NCI-H128 (cell line): ENCODE data around the gene DHCR24.
A peak's percentile ranks its signal among the peaks of the same experiment; 100 is the strongest.

Experiments
- DNase-seq: peaks from one replicate; lab custom pipeline; 2025; ENCODE audit not compliant: unreplicated experiment; lab: John Stamatoyannopoulos, UW

Gene DHCR24

DNA sequence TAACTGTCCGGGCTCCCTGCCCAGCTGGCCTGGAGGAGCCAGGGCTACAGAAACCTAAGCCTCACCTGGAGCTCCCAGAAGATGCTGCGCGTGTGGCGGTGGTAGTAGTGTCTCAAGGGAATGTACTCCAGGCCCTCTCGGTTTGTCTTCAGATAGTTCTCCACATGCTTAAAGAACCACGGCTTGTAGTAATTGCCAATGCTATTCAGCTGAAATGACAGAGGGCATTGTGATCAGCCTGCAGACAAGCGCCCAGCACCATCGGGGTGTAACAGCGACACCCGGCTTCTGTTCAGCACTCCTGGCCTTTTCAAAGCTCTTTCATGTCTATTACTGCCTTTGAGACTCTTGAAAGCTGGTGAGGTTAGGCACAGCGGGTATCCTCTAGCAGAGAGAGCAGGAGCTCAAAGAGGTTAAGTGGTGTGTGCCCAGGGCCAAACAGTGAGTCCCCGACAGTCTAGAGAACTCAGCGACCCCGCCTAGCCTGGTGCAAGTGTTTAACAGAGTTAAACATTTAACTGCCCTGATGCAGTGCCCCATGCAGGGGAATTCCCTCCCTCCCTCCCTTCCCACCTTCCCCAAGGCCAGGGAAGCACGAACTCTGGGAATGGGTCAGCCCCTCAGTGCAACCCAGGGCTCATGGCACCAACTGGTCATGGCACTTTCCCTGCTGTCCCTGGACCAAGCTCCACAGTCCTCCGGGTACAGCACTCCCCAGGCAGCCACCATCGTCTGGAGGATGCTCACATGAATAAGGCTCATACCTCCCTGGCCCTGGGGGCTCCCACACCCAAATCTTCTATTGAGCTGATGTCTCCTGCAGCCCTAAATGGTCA lies 21.5 kb downstream of the DHCR24 start:
- DNase-seq: peak; percentile 44

GRCh38 chr1:54864460-54865208 lies 22.4 kb downstream of the DHCR24 start:
- no peak for DNase-seq

DNA sequence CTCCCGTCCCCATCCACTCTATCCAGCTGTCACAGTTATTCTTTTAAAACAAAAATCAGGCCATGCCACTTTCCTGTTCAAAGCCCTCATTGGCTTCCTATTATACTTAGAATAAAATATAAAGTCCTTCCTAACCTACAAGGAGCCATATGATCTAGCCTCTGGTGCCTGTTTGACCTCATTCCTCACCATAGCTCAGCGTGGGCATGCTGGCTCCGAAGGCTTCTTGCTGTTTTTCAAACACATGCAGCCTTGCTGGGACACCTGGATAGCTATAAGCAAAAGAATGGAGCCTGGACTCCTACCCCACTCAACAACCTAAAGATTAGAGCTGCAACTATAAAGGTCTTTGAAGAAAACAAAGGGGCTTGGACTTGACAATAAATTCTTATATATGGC lies 23.7 kb downstream of the DHCR24 start:
- DNase-seq: no peak

DNA sequence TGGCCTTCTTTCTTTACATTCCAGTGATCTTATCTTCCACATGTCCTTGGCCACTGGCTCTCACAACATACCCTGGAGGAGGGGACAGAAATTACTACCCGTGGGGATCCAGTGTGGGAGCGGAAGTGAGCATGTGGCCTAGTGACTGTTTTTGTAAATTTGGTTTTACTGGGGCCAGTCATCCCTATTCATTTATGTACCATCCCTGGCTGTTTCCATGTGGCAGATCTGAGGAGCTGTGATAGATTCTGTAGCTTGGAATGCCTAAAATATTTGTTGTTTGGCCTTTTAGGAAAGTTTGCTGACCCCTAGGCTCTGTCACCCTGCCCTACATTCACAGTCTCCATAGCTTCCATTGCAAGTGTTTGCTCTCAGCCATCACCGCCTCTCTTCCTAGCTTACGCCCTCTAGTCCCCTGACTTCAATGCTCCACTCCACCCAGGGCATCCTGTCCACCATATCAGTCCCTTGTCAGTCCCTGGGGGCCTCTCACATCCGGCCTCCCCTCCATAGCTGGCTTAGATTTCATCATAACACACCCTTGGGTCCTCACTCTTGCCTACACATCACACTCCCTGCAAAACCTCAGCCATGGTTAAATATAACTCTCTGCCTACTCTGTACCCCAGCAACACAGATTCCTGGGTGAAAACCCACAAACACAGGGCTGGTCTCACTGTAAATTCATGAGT lies 25.8 kb downstream of the DHCR24 start:
- no peak for DNase-seq

- no peak for DNase-seq
These were observed 27.1 kb downstream of the DHCR24 start for GRCh38 chr1:54859700-54860391.

GRCh38 chr1:54857746-54858561 lies 29.0 kb downstream of the DHCR24 start:
- DNase-seq: no peak

- DNase-seq: no peak
These were observed 29.9 kb downstream of the DHCR24 start for GRCh38 chr1:54857141-54857540.

DNA sequence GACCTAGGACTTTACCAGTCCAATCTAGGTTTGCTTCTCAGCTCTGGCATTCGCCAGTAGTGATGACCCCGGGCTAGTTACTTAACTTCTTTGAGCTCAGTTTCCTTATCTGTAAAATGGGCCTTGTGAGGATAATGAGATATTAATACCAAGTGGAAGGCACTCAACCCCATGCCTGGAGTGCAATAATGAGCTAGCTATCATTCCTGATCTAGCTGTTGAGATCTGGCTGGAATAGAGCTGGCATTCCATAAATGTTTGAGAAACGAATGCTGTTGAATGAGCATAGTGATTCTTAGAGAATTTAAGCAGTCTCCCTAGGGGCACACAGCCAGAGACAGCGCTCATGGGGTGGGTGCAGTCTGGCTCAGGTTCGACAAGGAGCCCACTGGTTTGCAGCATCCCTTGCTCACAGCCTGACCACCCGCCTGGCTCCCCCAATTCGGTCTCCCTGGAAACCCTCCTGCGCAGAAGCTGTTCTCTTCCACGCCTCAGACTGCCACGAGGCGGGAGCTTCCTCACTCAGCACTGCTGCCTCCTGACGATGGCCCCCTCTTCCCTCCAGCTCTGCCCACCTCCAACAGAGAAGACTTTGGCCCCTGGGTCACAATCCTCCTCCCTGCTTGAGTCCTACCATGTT lies 32.5 kb downstream of the DHCR24 start:
- no peak for DNase-seq

GRCh38 chr1:54853793-54854370 lies 33.1 kb downstream of the DHCR24 start:
- DNase-seq: no peak

- DNase-seq: no peak
These were observed 33.8 kb downstream of the DHCR24 start for GRCh38 chr1:54853096-54853792.

DNA sequence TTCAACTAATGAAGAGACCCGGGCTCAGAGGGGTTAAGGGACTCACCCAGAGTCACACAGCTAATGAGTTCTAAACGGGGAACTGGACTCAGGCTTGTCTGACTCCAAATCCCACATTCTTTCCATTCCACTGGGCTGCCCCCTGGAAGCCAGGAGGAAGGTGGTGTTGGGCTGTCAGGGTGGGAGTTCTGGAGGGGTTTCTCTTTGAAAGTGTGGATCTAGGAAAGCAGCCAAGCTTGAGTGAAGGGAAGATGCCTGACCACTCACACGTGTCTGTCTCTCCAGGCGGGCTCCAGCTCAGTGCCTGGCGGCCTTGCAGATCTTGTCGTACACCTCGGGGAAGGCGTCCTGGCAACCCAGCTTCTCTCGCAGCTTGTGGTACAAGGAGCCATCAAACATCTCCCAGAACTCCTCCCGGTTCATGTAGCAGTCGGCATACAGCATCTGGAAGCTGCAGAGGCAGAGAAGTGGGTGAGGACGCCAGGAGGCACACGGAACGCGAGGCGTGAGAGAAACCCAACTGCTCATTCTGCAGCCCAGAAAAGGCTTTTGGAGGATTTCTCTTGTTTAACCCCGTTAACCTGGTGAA lies 35.0 kb downstream of the DHCR24 start:
- no peak for DNase-seq

DNA sequence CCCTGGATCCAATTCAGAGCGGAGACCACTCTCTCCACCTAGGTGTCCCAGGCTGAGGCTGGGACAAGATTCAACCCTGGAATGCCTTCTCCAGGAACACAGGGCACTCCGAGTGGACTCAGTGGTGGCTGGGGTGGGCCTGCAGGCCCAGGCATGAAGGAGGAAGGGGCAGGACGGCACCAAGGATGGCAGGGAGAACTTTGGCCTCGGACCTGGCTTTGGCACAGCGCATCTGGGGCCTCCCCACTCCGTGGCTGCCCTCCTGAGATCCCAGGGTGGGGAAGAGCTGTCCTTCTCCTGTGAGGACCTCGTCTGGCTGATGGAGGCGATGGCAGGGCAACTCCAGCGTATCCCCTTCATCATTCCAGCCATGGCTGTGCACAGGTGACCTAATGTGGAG lies 35.6 kb downstream of the DHCR24 start:
- no peak for DNase-seq

DNA sequence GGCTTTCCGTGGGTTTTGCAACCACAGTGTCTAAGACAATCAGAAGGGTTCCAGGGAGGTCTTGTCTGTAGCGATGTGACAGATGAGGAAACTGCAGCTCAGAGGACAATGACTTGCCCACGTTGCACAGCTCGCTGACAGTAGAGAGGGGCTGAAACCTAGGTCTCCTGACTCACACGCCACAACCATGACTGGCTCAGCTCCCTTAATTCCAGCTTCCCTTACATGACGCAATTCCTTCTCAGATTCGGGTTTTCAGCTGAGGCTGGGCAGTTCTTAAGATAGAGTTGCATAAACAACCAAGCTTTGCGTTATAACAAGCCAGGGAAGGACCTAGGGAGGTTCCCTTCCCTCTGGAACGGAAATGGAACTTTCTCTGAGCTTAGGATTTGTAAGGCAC lies 36.3 kb downstream of the DHCR24 start:
- DNase-seq: no peak

GRCh38 chr1:54850069-54850730 lies 36.8 kb downstream of the DHCR24 start:
- no peak for DNase-seq

DNA sequence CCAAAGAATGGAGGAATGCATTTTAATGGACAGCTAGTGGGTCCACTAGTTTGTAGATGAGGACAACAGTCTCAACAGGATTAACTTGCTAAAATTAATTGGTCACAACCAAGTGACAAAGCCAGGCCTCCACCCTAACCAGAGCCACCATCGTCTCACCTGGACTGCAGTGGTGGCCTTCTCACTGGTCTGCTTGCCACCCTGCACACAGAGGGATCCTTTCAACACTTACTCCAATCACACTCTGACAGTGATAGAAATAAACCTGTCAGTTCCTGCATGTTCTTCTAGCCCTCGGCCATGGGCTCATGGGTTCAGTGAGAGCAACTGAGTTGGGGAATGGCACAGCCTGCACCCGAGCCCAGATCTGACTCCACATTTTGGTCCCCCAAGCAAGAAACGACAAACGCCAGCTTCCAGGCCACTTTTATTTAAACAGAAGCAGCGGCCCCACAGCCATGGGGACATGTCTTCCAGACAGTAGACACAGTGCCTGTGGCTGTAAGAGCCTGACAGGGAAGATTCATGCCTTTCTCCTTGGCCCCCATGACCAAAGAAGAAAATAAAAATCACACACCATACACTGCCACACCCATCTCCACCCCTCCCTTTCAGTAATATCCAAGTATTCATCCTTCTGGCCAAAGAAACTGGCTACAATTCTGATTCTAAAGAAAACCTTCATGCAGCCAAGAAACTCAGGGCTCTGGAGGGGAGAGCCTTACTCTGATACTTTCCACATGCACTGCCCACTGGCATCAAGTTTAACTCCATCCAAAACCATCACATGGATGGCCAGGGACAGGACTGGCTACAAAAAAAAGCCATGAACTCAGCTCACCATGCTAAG lies 37.6 kb downstream of the DHCR24 start:
- DNase-seq: no peak

DNA sequence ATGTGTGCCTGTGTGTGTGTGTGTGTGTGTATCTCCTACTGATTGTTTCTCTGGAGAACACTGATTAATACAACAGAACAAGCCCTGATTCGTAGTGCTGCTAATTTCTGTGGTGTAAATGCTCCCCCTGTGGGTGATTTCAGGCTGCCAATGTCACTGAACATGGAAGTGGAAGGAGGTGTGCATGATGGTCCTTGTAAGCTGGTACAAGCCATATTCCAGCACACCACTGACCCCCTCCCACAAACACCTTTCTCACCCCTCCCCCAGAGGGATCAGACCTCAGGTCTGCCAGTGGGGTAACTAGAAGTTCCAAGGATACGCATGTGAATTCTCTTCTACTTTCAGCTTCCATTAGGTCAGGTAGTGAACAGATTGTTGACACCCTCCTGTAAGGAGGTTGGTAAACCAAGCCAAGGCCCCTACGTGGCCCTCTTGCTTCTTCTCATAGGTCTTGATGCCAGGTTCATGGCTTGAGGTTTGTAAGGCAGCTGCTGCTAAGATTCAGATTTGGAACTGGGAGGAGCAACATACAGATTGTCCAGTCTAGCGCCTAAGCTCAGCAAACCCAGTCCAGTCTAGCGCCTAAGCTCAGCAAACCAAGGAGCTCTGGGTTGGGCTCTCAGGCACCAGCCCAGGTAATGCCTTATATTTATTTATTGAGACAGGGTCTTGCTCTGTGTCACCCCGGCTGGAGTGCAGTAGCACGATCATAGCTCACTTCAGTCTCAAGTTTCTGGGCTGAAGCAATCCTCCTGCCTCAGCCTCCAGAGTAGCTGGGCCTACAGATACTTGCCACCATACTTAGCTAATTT lies 38.7 kb downstream of the DHCR24 start:
- DNase-seq: no peak
